HG03378 (cell line): ENCODE data around the gene FGG.

Experiments used
- ATAC-seq: cut with Tn5 transposase; IDR thresholded peaks from one replicate; pipeline ENCODE4 v1.9.1; 2021; ENCODE audit warnings: mild to moderate bottlenecking, moderate library complexity; ENCODE audit not compliant: unreplicated experiment

Gene FGG

GRCh38 chr4:154588198-154588597, 24.3 kb downstream of the FGG start:
- ATAC-seq = no peak

GRCh38 chr4:154586296-154587033, 26.0 kb downstream of the FGG start:
- ATAC-seq = no peak

- ATAC-seq = no peak
Observed at GRCh38 chr4:154585369-154586018, 27.0 kb downstream of the FGG start.

- ATAC-seq = no peak
Observed at GRCh38 chr4:154584259-154584658, 28.2 kb downstream of the FGG start.

GRCh38 chr4:154583677-154584076, 28.8 kb downstream of the FGG start:
- ATAC-seq = no peak

GRCh38 chr4:154583230-154583629, 29.2 kb downstream of the FGG start:
- no peak for ATAC-seq

GRCh38 chr4:154582723-154583122, 29.7 kb downstream of the FGG start:
- no peak for ATAC-seq

GRCh38 chr4:154579927-154580326, 32.5 kb downstream of the FGG start:
- ATAC-seq = no peak

GRCh38 chr4:154578919-154579318, 33.5 kb downstream of the FGG start:
- ATAC-seq = no peak

- ATAC-seq = no peak
Observed at GRCh38 chr4:154577324-154577723, 35.1 kb downstream of the FGG start.

- ATAC-seq = no peak
Observed at GRCh38 chr4:154574311-154574710, 38.1 kb downstream of the FGG start.

GRCh38 chr4:154573190-154573870, 39.1 kb downstream of the FGG start:
- ATAC-seq = no peak

GRCh38 chr4:154569584-154569983, 42.9 kb downstream of the FGG start:
- no peak for ATAC-seq

- no peak for ATAC-seq
Observed at GRCh38 chr4:154569028-154569427, 43.4 kb downstream of the FGG start.

GRCh38 chr4:154566639-154567204, 45.7 kb downstream of the FGG start:
- no peak for ATAC-seq

GRCh38 chr4:154565704-154566103, 46.8 kb downstream of the FGG start:
- no peak for ATAC-seq

GRCh38 chr4:154564311-154564710, 48.1 kb downstream of the FGG start:
- ATAC-seq = no peak

GRCh38 chr4:154562697-154563254, 49.7 kb downstream of the FGG start, which contains the start of gene FGB:
Gene FGB (plus strand): TSS chr4:154563011. CDS start chr4:154563019, 8 bp downstream.
- ATAC-seq = no peak

GRCh38 chr4:154560824-154561231, 51.6 kb downstream of the FGG start:
- ATAC-seq = no peak

- ATAC-seq = no peak
Observed at GRCh38 chr4:154560419-154560801, 52.0 kb downstream of the FGG start.
